ENCODE results near the gene CSTF3.
"Not testable (repeated sequence)": the region's sequence is repeated elsewhere in the genome, so short reads cannot be mapped to it uniquely, and the experiment has no call there.

Gene CSTF3

DNA sequence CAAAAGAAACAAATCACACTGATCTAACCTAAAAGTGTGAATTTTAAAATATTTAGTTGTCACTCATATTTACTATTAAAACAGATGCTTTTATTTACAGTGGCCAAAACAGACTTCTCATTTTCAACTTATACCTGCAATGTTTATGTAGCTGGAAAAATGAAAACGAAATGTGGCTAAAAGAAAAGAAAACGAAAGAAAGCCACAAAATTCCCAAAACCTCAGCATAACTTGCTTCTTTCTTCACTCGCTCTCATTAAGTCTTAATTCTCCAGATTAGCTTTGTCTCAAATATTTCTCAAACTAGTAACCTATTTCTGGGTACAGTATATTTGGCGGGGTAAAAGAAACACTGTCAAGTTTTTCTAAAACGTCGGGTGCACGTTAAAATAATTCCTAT is 693 bp downstream of the CSTF3 start:
- no peak for DNase-seq (ENCODE audit: low read depth)

DNA sequence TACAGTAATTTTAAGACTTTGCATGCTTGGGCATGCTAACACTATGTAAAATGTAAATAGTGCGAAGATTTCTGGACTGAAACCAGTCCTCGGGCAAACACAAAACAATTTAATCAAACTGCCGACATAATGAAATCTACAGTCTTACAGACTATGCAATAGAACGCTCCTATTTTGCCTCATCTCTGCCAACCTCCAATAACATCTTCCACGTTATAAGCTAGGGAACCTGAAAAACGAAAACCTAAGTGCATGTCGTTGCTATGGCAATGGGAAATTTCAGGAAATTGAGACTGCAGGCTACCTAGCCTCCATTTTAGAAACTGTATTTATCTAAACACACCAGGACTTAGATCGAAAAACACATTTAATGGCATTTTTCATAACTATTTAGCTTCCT is 1.1 kb downstream of the CSTF3 start:
- no peak for DNase-seq (ENCODE audit: low read depth)

DNA sequence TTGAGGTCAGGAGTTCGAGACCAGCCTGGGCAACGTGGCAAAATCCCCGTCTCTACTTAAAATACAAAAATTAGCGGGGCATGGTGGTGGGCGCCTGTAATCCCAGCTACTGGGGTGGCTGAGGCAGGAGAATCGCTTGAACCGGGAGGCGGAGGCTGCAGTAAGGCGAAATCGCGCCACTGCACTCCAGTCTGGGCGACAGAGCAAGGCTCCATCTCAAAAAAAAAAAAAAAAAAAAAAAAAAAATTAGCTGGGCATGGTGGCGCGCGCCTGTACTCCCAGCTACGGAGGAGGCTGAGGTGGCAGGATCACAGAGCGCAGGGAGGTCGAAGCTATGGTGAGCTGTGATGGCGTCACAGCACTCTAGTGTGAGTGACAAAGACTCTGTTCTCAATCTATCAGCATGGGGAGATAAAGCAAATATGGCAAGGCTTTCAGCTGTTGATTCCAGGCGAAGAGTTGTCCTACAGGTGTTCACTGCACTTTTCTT is 1.9 kb downstream of the CSTF3 start:
- not testable (repeated sequence) for DNase-seq (ENCODE audit: low read depth)

DNA sequence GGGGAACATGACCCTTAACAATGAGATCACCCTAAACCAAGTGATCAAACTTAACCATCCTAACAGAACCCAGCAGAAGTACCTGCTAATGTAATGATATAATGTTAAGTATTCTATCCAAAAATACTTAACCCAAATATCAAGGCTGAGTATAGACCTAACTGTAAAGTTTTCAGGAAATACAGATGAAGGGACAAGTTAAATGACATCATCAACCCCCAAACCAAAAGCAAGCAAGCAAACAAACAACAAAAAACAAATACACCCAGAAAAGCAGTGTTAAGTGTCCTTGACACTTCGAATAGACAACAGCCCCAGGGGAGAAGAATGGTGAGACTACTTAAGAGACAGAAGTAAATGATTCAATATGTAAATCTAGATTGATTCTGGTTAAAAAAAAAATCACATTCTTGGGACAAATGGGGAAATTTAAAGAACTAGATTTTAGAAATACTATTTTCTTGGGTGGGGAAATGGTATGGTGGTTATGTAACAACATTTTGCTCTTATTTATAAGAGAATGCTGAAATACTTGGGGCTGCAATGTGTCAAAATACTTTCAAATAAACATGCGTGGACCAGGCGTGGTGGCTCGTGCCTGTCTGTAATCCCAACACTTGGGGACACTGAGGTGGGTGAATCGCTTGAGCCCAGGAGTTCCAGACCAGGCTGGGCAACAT is 2.5 kb downstream of the CSTF3 start:
- no peak for DNase-seq (ENCODE audit: low read depth)

DNA sequence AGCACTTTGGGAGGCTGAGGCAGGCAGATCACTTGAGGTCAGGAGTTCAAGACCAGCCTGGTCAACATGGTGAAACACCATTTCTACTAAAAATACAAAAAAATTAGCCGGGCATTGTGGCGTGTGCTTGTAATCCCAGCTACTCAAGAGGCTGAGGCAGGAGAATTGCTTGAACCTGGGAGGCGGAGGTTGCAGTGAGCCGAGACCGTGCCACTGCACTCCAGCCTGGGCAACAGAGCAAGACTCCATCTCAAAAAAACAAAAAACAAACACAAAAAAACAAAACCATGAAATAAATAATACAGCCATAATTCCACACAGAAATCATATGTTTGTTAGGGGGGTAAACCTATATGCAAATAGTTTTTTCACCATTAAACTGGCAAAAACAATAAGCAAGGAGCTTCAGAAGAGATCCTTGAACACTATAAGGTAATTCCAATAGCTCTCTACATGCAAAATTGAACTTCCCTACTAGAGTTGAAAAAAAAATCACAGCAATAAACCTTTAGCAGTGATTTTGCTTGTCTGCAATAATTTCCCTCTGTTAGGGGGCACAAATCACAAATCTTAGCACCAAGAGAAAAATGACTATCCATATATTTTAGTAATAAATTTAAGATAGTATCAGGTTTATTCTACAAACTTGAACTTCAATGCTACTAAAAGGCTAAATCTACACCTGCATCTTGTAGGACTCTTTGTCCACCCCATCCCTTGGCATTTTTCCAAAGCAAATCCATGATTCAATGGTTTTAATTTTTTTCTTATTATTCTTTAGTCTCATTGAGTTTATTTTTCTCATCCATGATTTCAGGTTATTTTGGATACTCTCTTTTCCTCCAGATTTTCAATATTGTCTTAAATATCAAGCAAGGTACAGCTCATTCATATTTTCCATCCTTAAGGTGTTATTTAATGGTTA is 3.9 kb downstream of the CSTF3 start:
- DNase-seq (ENCODE audit: low read depth): no peak

DNA sequence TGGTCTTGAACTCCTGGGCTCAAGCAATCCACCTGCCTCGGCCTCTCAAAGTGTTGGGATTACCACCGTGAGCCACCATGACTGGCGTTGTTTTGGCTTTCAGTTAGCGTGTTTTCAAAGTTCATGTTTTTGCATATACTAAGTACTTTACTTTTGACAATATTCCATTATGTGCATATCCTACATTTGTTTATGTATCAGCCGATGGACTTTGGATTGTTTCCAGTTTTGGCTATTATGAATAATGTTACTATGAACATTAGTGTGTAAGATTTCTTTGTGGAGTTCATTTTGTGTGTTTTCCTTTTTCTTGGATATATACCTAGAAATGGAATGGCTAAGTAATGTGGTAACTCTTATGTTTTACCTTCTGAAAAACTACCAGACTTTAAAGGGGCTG is 9.9 kb downstream of the CSTF3 start:
- DNase-seq (ENCODE audit: low read depth): no peak

DNA sequence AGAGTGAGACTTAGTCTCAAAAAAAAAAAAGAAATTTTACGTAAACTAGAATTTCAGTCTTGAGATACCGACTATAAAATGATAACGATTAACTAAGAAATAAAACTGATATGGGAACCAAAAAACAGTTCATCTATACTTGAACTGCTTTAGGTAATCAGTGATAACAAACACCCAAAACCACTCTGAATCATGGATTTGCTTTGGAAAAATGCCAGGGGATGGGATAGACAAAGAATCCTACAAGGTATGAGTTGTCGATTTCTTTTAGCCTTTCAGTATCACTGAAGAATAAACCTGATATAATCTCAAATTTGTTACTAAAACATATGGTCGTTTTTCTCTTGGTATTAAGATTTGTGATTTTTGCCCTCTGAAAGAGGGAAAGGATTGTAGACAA is 13.7 kb downstream of the CSTF3 start:
- DNase-seq (ENCODE audit: low read depth): no peak

DNA sequence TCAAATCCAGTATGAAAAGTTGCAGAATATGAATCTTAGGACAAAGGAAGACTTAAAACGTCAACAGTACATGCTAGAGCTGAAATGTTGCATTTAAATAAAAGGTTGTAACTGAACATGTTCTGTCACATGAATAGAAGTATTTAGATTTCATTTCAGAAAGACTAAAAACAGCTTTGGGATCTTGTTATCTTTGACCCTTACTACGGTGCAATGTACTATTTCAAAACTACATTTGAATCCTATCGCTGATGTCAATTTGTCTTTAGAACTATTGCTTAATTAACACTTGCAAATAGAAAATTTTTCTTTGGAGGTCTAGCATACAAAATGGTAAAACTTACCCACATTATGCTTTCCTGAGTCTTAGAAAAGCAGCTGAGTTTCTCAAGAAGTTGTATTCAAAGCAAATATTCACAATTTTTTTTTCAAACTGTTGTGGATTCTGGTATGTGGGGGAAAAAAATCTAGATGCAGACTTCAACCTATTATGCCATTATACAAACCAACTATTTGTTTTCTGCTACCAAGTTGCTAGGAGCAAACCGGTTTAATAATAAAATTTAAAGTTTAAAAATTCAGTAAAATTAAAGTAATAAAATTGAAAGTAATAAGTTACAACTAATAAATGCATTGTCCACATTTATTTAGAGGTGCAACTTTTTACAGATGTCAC is 25.4 kb downstream of the CSTF3 start:
- no peak for DNase-seq (ENCODE audit: low read depth)

DNA sequence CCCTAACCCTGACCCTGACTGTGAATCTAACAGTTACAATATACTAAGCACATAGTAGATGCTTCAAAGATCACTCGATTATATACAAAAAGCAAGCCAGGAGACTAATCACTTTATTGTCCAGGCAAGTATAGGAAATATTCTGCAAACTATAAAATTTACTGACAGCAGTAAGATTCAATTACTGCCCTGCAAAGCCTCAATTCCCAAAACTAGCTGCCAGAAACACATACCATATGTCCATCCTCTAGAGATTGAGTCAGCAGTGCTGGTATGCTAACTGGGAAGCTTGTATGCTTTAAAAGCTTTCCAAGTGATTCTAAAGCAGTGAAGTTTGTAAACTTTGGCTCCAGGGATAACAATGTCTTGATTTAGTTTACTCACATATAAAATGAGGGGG is 26.1 kb downstream of the CSTF3 start:
- no peak for DNase-seq (ENCODE audit: low read depth)

DNA sequence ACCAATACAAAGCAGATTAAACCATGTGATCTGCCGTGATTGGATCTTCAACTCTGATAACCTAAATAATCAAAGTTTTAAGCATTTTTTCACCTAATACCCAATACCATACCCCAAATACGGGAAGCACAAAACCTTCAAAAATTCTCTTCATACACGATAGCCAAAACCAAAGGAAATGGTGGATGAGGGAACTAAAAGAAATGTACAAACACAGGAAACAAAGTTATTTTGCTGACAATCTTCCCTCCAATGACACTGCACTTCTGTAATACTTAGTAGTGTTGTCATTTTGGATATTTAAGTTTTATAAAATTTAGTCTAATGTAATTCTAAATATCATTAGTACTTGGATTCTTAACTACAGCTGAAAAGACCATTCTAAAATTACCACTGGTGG is 27.0 kb downstream of the CSTF3 start:
- no peak for DNase-seq (ENCODE audit: low read depth)

DNA sequence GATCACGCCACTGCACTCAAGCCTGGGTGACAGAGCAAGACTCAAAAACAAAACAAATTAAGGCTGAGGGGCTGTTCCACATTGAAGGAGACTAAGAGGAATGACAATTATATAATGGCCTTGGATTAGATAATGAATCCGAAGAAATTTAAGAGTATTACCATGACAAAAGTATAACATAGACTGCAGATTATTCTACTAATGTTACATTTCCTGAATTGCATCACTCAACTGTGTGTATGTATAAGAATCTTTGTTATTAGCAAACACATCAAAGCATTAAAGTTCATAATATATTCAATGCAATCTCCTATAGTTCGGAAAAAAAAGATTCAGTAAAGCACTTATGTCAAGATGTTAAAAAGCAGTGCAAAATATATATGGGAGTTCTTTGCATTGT is 27.5 kb downstream of the CSTF3 start:
- DNase-seq (ENCODE audit: low read depth): no peak

DNA sequence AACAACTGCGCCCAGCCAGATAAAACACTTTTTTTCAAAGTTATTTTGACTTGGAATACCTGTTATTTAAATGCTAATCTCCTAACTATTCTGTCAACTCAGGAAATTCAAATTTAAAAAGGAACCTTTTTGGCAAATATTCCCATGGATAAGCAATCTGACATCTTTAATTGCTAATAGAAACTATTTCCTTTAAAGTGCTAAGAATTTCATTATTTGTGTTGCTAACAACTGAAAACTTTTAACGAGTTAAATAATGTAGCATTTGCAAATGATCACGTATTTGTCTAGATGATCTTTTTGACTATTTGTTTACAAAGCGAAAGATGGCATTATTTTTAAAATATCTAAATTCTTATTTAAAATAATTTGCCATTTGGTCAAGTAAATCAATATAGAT is 28.8 kb downstream of the CSTF3 start:
- DNase-seq (ENCODE audit: low read depth): no peak

DNA sequence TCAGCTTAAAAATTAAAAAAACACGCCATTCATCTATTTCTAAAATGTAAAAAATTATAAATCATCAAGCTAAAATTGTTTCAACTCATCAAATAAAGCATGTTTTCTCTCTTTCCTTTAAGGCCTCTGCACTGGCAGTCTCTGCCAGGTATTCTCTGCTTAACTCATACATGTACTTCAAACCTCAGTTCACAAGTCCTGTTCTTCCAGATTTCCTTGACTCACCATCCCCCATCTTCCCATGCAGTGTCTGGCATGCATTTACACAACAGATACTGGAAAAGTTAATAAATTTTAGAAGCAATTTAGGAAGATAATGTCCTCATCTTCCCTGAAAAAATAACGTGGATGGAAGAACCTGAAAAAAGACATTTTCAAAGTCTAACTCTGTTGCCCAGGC is 32.5 kb downstream of the CSTF3 start:
- DNase-seq (ENCODE audit: low read depth): no peak

DNA sequence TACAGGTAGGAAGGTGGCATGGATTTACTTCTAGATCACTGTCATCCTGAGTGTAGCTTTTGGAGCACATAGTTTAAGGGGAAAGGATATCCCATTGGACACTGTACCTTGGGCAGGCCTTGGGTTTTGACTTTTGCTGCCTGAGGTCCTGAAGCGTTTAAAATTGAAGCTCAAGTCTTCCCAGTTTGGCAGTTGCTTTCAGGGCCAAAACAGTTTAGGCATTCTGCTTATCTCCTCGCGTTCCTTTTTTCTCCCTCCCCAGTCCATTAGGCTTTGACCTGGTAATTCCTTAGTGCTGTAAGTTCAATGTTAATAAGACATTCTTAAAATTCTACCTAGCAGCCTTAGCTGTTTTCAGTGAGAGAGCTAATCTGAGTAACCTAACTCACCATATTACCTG is 35.7 kb downstream of the CSTF3 start:
- no peak for DNase-seq (ENCODE audit: low read depth)

DNA sequence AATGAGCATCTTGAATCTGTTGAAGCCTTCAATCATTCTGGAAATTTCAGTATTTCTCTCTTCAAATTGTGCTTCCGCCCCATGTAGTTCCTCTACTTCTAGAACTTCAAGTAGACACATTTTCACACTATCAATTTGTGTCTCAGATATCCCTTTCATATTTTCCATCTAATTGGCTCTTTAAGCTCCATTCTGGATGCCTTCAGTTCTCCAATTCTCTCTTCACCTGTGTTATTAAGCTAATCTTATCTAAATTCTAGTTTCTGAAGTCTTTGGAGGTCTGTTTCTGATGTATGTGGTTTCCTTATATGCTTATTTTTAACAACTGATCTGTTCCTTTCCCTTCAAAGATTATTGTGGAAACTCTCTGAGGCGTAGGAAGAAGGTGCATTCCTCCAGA is 36.3 kb downstream of the CSTF3 start:
- no peak for DNase-seq (ENCODE audit: low read depth)

DNA sequence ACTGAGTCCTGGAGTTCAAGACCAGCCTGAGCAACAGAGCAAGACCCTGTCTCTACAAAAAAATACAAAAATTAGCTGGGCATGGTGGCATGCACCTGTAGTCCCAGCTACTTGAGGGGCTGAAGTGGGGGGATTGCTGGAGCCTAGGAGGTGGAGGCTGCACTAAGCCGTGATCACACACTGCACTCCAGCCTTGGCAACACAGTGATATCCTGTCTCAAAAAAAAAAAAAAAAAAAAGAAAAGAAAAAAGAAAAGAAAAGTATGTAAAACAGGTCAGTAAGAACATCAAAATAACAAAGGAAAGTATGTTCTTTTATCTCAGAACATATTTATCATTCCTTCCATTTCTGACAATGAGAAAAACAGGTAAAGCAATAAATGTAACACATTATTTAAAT is 38.6 kb downstream of the CSTF3 start:
- DNase-seq (ENCODE audit: low read depth): not testable (repeated sequence)

DNA sequence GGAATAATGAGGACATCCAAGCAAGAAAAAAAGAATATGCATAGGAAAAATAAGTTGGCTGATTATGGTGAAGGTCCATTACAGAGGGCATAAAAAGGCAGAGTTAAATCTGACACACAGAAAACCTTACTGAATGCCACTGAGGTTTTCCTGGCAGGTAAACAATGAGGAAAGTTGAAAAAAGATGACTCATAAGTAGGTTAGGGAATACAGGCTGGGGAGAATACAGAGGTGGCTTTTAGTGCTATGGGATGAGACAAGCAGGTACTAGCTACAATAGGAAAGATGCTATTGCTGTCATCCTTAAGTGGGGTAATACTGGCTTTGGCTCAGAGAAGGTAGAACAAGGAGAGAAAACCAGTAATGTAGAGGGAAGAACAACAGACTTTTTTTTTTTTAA is 44.7 kb downstream of the CSTF3 start:
- no peak for DNase-seq (ENCODE audit: low read depth)

DNA sequence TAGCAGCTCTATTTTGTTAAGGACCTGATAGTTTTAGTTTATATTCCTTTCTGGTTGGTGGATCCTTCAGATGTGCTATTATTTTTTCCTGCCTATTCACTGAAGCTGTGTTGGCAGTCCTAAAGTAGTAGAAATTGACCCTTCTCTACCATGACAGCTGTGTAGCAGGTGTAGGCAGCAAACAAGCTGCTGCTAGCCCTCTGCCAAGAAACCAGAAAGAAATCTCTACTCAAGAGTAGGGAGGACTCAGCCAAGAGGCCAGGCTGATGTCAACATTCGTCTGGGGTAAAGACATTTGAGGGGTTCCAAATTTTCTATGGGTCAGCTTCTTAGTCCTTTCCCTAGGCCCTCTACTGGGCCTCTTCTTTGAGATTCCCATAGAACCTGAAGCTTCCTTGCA is 51.2 kb downstream of the CSTF3 start:
- no peak for DNase-seq (ENCODE audit: low read depth)

DNA sequence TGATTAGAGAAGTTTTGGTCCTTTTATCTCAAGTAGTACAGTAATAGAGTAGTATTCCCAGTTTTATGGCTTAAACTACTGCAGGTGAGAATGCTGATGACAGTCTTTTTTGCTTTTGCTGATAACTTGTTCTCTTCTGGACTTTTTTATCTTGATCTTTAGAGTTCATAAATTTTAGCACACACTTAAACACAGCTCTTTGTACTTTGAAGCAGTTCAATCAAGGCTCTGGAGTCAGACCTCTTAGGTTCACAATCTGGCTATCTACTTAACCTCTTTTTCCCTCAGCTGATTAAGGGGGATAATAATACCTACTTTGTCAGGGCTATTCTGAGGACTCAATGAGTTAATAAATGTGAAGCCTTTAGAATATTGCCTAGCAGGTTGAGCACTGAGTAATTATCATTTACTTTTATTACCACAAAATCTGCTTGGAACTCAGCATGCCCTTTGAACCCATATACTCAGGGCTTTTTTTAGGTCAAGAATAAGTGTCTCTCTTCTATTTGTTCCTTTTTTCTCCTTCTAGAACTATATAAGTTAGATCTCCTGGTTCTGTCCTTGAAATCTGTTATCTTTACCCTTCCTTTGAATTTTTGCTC is 51.9 kb downstream of the CSTF3 start:
- DNase-seq (ENCODE audit: low read depth): no peak

DNA sequence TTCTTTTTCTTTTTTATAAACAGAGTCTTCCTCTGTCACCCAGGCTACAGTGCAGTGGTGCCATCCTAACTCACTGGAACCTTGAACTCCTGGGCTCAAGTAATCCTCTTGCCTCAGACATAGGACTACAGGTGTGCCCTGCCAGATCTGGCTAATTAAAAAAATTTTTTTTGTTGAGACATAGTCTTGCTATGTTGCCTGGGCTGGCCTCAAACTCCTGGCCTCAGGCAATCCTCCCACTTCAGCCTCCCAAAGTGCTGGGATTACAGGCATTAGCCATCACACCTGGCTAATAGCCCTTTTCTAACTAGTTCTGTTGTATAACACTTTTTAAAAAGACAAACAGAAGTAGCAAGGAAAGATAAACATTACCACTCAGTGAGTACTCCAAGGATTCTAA is 57.4 kb downstream of the CSTF3 start:
- no peak for DNase-seq (ENCODE audit: low read depth)

DNA sequence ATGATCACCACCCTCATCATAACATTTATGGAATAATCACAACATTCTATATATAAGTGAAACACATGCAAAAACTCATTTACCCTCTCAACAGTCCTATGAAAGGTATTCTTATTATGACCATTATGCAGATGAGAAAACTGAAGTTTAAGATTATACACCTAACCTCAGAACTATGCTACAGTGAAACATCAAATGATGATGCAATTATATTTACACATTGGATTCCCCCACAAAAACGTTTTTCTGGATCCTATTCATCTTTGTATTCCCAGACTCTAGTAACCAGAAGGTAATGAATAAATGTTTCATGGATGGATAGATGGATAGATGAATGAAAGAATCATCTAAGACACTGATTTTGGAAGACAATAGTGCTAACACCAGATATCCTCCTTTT is 67.1 kb downstream of the CSTF3 start:
- DNase-seq (ENCODE audit: low read depth): no peak

DNA sequence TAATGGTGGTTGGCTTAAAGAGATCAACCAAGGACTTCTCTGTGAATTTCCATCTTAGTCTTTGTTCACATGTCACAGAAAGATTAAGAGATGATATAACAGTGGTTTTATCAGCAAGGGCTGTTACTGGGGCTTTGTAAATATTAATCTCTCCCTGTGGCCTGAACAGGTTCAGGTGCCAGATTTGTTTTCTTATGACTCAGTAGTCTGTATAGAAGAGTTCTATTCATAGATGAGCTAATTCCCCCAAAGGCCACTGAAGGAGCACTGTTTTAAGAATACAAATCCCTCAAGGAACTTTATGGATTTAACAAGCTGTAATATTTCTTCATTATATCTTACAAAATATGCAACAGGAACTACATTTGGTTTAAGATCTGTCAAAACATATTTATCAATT is 71.5 kb downstream of the CSTF3 start:
- no peak for DNase-seq (ENCODE audit: low read depth)

DNA sequence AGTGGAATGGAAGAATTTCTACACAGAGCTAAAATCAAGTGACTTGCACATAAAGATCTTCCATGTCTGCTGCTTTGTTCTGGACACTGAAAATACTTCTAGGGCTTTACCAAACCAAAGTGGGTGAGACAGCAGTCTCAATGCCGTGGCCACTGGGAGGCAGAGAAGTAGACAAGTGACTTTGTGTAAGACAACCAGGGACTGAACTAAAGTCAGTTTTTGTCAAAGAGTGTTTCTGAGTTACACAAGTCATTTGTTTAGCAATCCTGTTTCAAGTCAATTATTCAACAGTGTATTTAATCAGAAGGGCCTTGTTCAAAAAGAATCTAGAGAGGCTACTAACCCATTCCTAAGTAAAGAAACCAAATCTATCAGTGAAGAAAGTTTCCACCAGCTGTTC is 75.3 kb downstream of the CSTF3 start:
- DNase-seq (ENCODE audit: low read depth): no peak

All from stimulated activated CD8-positive, alpha-beta memory T cell treated with anti-CD3 and anti-CD28 coated beads, Interleukin-12 subunit alpha, Interleukin-12 subunit beta, amount 100 ng/mL, for 1 hour (primary cell).